Upper lobe of left lung (tissue), 6 donors: Measurements from ENCODE around the gene PTGIR. TPM values are rescaled to one million over a fixed set of nuclear protein-coding genes. Genes with fewer than 3 reads are reported as not detected.
A peak's percentile ranks its signal among the peaks of the same experiment; 100 is the strongest.
"Not testable (repeated sequence)": the region's sequence is repeated elsewhere in the genome, so short reads cannot be mapped to it uniquely, and the experiment has no call there.

Experiments
- ATAC-seq, 2 donors: fragments of 200-7000 bp; cut with Tn5 transposase; one replicate each; pipeline ENCODE4 v1.9.1; 2022; ENCODE audit warnings: mild to moderate bottlenecking in 2 of 2, moderate library complexity in 2 of 2; ENCODE audit not compliant: low FRiP score in 2 of 2
- DNase-seq, 2 donors: peaks; one replicate each; pipeline ENCODE4 v3.0.0-alpha.2; 2019 to 2020
- H3K27ac ChIP-seq, 4 donors: fragments of 200-600 bp; sonication (generic); one replicate each; pipeline ENCODE4 v1.5.1; 2016 to 2019
- H3K27me3 ChIP-seq, 4 donors: fragments of 200-600 bp; sonication (generic); one replicate each; pipeline ENCODE4 v1.5.1; 2017 to 2019
- H3K36me3 ChIP-seq, 4 donors: fragments of 200-600 bp; sonication (generic); one replicate each; pipeline ENCODE4 v1.5.1; 2016 to 2019
- H3K4me1 ChIP-seq, 4 donors: fragments of 200-600 bp; sonication (generic); one replicate each; pipeline ENCODE4 v1.5.1; 2018 to 2019
- H3K4me3 ChIP-seq, 4 donors: fragments of 200-600 bp; sonication (generic); one replicate each; pipeline ENCODE4 v1.5.1; 2017 to 2019; ENCODE audit warnings: mild to moderate bottlenecking in 2 of 4, moderate library complexity in 1 of 4
- H3K9me3 ChIP-seq, 4 donors: fragments of 200-600 bp; sonication (generic); one replicate each; pipeline ENCODE4 v1.5.1; 2018 to 2019
- CTCF ChIP-seq, 6 experiments: fragments of 450-650 bp in 4 of 6; fragments of 200-600 bp in 2 of 6; sonication (generic) in 2 of 6; IDR thresholded peaks; one replicate each; pipeline ENCODE4 v1.5.1; 2016 to 2019; ENCODE audit warnings: antibody characterized with exemption in 6 of 6
- EP300 ChIP-seq, 4 donors: sonication (generic); formaldehyde crosslinking; IDR thresholded peaks; one replicate each; pipeline ENCODE4 v1.5.1; 2017; ENCODE audit warnings: antibody characterized with exemption in 4 of 4, control low read depth in 2 of 4
- POLR2A ChIP-seq, 4 donors: fragments of 450-650 bp; IDR thresholded peaks; one replicate each; pipeline ENCODE4 v1.5.1; 2016 to 2017; ENCODE audit warnings: antibody characterized with exemption in 4 of 4, mild to moderate bottlenecking in 2 of 4
- POLR2AphosphoS5 ChIP-seq, 2 donors: sonication (generic); formaldehyde crosslinking; IDR thresholded peaks; one replicate each; pipeline ENCODE4 v1.5.1; 2017; ENCODE audit warnings: antibody characterized with exemption in 2 of 2
- WGBS, 2 donors: methylation state at CpG; one replicate each; pipeline ENCODE4 v1.1.5; 2017 to 2018; 5-methylcytosine and 5-hydroxymethylcytosine counted together
- total RNA-seq, 6 donors: library from RNA; depleted of rRNA in 4 of 6; stranded (reverse); fragments of >200 nt in 4 of 6; gene quantifications; one replicate each; pipeline versions ENCODE4 v1.1.0 to v1.2.1, GENCODE V29; 2016 to 2021
- donor health status: DM: no; HTN: no; CAD: no; lungs with moderate emphysema.
- donor health status: DM: no; HTN: yes; CAD: no; lungs with severe emphysema.

PTGIR gene
- total RNA-seq, 6 donors from 2014 or later = 6.4 to 26.0 (median 11.1) TPM

DNA sequence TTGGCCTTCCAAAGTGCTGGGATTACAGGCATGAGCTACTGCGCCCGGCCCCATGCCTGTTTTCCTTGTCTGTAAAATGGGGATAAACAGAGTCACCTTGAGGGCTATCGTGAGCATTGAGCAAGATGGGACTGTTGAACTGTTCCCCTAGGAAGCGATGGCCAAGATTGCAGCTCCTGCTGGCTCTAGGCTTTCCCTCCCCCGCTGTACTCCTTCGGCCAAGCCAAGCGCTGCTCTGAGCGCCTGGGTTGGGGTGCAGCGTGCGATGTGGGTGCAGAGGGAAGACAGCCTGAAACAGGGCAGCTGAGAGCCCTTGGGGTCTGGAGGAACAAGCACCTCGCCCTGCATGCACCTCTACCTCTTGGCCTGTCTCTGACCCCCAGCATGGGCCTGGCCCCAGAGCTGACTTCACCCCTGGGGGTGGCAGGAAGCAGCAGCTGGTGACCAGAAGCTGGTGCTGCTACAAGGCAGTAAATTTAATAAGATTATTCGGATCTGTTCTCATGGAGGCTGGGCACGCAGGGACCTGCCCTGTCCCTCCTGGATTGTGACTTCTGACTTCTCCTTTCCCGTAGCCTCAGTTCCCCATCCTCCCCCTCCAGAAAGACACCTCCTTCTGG lies 5.8 kb upstream of the PTGIR start:
- DNase-seq = no peak
- H3K9me3 ChIP-seq = no peaks in the 10 kb centered on the region

GRCh38 chr19:46629546-46630025 lies 4.7 kb upstream of the PTGIR start:
- no peak for DNase-seq

More for the DNA sequence above, 5.8 kb upstream of the PTGIR start:
- TF ChIP-seq POLR2AphosphoS5 (IDR thresholded peaks at IDR 0.05) = no peak
- TF ChIP-seq POLR2A (IDR thresholded peaks at IDR 0.05) = no peak
- no peak for TF ChIP-seq CTCF (IDR thresholded peaks at IDR 0.05)
- no peak for TF ChIP-seq EP300 (IDR thresholded peaks at IDR 0.05)
- Histone ChIP-seq H3K36me3 (no peaks in the 10 kb centered on the region), H3K27ac (no peak overlapping the region), H3K4me3 (no peak overlapping the region), H3K4me1 (peaks cover 30 to 35% (median 32%) of the 10 kb centered on the region in 4 donors), H3K27me3 (peaks cover 0 to 5% (median 0%) of the 10 kb centered on the region in 4 donors)
- WGBS, 2 donors = 67 to 76% methylated on average over 3 to 14 of the region's 14 CpGs
- ATAC-seq = no peak

DNA sequence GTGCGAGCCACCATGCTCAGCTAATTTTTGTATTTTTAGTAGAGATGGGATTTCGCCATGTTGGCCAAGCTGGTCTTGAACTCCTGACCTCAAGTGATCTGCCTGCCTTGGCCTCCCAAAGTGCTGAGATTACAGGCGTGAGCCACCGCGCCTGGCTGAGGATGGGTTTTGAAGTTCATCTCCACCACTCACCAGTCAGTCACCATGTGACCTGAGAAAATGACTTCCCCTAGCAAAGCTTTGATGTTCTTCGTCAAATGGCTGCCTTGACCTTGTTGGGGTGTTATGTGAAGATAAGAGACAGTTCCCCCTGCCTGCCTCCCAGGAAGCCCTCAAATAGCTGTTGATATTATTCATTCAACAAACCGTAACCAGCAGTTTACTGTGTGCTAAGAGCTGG lies 4.1 kb upstream of the PTGIR start:
- peak overlapping the region in 3 of 4 donors; percentile 17 to 50 (median 23) for H3K27ac ChIP-seq
- not testable (repeated sequence) for H3K27me3 ChIP-seq, H3K4me3 ChIP-seq, DNase-seq, ATAC-seq, H3K36me3 ChIP-seq, H3K9me3 ChIP-seq
- H3K4me1 ChIP-seq = peaks cover 29 to 35% (median 32%) of the 10 kb centered on the region in 4 donors
- WGBS, 2 donors = 83 to 88% methylated on average over 6 to 7 of the region's 7 CpGs

More at GRCh38 chr19:46629546-46630025, 4.7 kb upstream of the PTGIR start:
- Histone ChIP-seq H3K27ac (peak overlapping the region in 3 of 4 donors; percentile 17 to 50 (median 23)), H3K36me3 (no peaks in the 10 kb centered on the region), H3K27me3 (no peaks in the 10 kb centered on the region), H3K9me3 (no peaks in the 10 kb centered on the region), H3K4me3 (no peak overlapping the region), H3K4me1 (peaks cover 34 to 38% (median 36%) of the 10 kb centered on the region in 4 donors)
- 52 to 64% methylated on average over 11 to 14 of the region's 15 CpGs for WGBS, 2 donors
- TF ChIP-seq POLR2AphosphoS5 (IDR thresholded peaks at IDR 0.05) = peak; percentile 38 to 57
- TF ChIP-seq EP300 (IDR thresholded peaks at IDR 0.05) = no peak
- no peak for ATAC-seq

DNA sequence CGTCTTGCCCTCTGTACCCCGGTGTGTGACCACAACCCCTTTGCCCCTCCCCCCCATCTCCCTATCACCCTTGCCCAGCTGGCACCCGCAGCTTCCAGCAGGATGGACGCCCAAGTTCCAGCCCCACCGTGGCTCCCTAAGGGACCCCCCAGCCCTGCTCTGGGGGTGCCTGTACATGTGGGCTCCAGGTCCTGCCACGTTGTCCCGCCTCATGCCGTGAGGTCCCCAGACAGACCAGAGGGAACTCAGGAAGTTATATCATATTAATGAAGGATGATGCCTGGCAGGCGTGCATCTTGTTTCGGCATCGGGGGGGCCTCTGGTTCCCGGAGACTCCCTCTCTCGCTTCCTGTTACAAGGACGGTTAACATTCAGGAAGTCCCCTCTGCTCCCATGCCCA lies 1.6 kb upstream of the PTGIR start:
- H3K4me3 ChIP-seq = no peak overlapping the region
- no peaks in the 10 kb centered on the region for H3K27me3 ChIP-seq
- WGBS, 2 donors = 28 to 36% methylated on average over 6 to 12 of the region's 14 CpGs
- DNase-seq (no peak), ATAC-seq (no peak)
- H3K4me1 ChIP-seq = peaks cover 20 to 31% (median 23%) of the 10 kb centered on the region in 4 donors
- H3K36me3 ChIP-seq = no peaks in the 10 kb centered on the region
- TF ChIP-seq POLR2A (IDR thresholded peaks at IDR 0.05) = no peak
- TF ChIP-seq POLR2AphosphoS5 (IDR thresholded peaks at IDR 0.05) = peak in 1 of 2 donors; percentile 7
- TF ChIP-seq CTCF (IDR thresholded peaks at IDR 0.05) = no peak
- no peak for TF ChIP-seq EP300 (IDR thresholded peaks at IDR 0.05)
- peak overlapping the region; percentile 63 to 88 (median 80) for H3K27ac ChIP-seq
- H3K9me3 ChIP-seq = no peaks in the 10 kb centered on the region

DNA sequence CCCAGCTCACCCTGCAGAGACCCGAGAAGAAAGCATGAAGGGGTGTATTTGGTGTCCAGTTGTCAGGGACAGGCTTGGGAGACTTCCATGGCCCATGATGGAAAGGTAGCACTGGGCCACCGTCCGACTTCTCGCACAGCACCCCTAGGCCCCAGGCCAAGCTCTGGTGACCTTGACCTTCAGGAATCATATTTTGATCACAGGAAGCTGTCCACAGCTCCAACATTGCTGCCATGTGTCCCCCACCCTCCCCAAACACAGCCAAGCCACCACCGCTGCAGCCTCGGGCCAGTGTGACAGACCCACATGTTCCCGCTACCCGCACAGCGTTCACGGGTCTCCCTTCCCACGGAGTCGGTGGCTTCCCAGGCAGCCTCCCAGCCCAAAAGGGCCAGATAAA lies 842 bp upstream of the PTGIR start:
- H3K4me1 ChIP-seq = peaks cover 23 to 27% (median 24%) of the 10 kb centered on the region in 4 donors
- peak overlapping the region; percentile 63 to 88 (median 80) for H3K27ac ChIP-seq
- no peaks in the 10 kb centered on the region for H3K36me3 ChIP-seq
- no peak for TF ChIP-seq POLR2AphosphoS5 (IDR thresholded peaks at IDR 0.05)
- no peak for TF ChIP-seq POLR2A (IDR thresholded peaks at IDR 0.05)
- TF ChIP-seq EP300 (IDR thresholded peaks at IDR 0.05) = no peak
- no peak for TF ChIP-seq CTCF (IDR thresholded peaks at IDR 0.05)
- no peaks in the 10 kb centered on the region for H3K9me3 ChIP-seq
- H3K27me3 ChIP-seq = no peaks in the 10 kb centered on the region
- DNase-seq (no peak), ATAC-seq (peak in 1 of 2 donors; percentile 4)
- H3K4me3 ChIP-seq = no peak overlapping the region
- 69 to 77% methylated on average over 8 to 9 of the region's 12 CpGs for WGBS, 2 donors
